DLD1 (cell line): ENCODE results near the gene MTR.
"Not testable (repeated sequence)": the region's sequence is repeated elsewhere in the genome, so short reads cannot be mapped to it uniquely, and the experiment has no call there.

Source experiments
- in situ Hi-C: cut with HindIII; loops from 2 replicates; pipeline ENCODE4 v1.10.0; 2017; ENCODE audit warnings: low sequenced_read_pairs

The MTR gene

GRCh38 chr1:236893626-236894545 lies 98.8 kb downstream of the MTR start:
- in situ Hi-C loops: no loop called here

GRCh38 chr1:236895665-236896387 lies 100.7 kb downstream of the MTR start:
- in situ Hi-C loops: no loop called here

- in situ Hi-C loops: no loop called here
These were observed 101.6 kb downstream of the MTR start for GRCh38 chr1:236896716-236897115.

GRCh38 chr1:236904892-236905741 lies 110.0 kb downstream of the MTR start:
- in situ Hi-C loops: loop anchor here (10.0 kb wide), 1 partner anchor 110 kb away; no protein-coding TSS in a partner anchor

GRCh38 chr1:236907205-236907604 lies 112.1 kb downstream of the MTR start:
- in situ Hi-C loops: loop anchor here (10.0 kb wide), 1 partner anchor 108 kb away; no protein-coding TSS in a partner anchor

GRCh38 chr1:236908669-236909068 lies 113.6 kb downstream of the MTR start:
- in situ Hi-C loops: loop anchor here (10.0 kb wide), 1 partner anchor 106 kb away; no protein-coding TSS in a partner anchor

- in situ Hi-C loops: not testable (repeated sequence)
These were observed 116.0 kb downstream of the MTR start for GRCh38 chr1:236911047-236911446.

GRCh38 chr1:236913371-236914037 lies 118.4 kb downstream of the MTR start:
- in situ Hi-C loops: no loop called here

- in situ Hi-C loops: no loop called here
These were observed 119.3 kb downstream of the MTR start for GRCh38 chr1:236914375-236914774.

- in situ Hi-C loops: no loop called here
These were observed 121.2 kb downstream of the MTR start for GRCh38 chr1:236916131-236916800.

GRCh38 chr1:236917448-236917847 lies 122.4 kb downstream of the MTR start:
- in situ Hi-C loops: no loop called here

- in situ Hi-C loops: no loop called here
These were observed 125.3 kb downstream of the MTR start for GRCh38 chr1:236920286-236920894.

GRCh38 chr1:236921610-236922009 lies 126.5 kb downstream of the MTR start:
- in situ Hi-C loops: no loop called here

GRCh38 chr1:236922190-236922589 lies 127.1 kb downstream of the MTR start:
- in situ Hi-C loops: no loop called here

GRCh38 chr1:236925386-236925785 lies 130.3 kb downstream of the MTR start:
- in situ Hi-C loops: no loop called here

GRCh38 chr1:236930503-236930902 lies 135.4 kb downstream of the MTR start:
- in situ Hi-C loops: no loop called here

GRCh38 chr1:236938760-236939159 lies 143.7 kb downstream of the MTR start:
- in situ Hi-C loops: no loop called here

GRCh38 chr1:236942431-236942830 lies 147.3 kb downstream of the MTR start:
- in situ Hi-C loops: no loop called here

- in situ Hi-C loops: no loop called here
These were observed 149.5 kb downstream of the MTR start for GRCh38 chr1:236944556-236944955.
